Activated CD4-positive, alpha-beta T cell treated with anti-CD3 and anti-CD28 coated beads, Interleukin-2, amount 50 U/mL, for 24 hours (primary cell): ENCODE measurements around the gene CAPS.

ENCODE experiments used
- DNase-seq, 2 donors: peaks; one replicate each; pipeline ENCODE4 v3.0.0-alpha.2; 2020; ENCODE audit warnings: low read depth in 1 of 2, low spot score in 1 of 2

Gene CAPS

DNA sequence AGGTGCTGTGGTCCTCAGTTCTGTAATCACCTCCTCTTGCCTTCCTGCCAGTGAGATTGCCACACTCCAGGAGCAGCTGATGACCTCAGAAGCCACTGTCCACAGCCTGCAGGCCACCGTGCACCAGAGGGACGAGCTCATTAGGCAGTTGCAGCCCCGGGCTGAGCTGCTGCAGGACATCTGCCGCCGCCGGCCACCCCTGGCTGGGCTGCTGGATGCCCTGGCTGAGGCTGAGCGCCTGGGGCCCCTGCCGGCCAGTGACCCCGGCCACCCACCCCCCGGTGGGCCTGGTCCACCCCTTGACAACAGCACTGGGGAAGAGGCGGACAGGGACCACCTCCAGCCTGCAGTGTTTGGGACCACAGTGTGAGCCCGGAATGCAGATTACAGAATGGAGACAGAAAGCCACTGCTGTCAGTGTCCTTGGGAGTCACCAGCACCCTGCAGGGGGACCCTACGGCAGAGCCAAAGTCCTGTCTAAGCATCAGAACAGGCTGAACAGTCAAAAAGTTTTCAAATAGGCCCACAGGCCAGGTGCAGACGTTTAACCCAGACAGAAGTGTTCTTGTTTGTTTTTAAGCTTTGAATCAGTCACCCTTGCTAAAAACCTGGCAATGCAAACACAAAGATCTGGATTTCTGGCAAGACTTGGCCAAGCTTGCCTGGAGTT, 5.1 kb upstream of the CAPS start:
- no peak for DNase-seq

DNA sequence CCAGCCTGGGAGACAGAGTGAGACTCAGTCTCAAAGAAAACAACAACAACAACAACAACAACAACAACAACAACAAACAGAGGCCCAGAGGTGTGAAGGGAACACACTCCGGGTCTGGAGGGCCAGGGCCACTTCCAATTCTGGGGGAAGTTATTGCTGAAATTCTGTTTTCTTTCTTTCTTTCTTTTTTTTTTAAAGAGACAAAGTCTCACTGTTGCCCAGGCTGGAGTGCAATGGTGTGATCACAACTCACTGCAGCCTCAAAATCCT, 3.5 kb upstream of the CAPS start:
- no peak for DNase-seq

DNA sequence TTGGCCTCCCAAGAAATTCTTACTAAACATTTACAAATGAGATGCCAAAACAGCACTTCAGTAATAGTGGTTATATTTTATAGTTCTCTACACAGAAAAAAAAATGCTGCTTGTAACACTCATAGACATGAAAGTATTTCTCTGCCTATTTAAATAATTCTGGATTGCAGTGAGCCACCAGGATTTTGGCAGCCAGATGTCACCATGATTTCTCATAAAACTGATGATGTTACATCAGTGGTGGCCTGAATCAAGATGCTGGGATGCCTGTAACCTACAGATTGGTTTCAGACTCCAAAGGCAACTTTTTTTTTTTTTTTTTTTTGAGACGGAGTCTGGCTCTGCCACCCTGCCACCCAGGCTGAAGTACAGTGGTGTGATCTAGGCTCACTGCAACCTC, 2.7 kb upstream of the CAPS start:
- DNase-seq, result no peak

DNA sequence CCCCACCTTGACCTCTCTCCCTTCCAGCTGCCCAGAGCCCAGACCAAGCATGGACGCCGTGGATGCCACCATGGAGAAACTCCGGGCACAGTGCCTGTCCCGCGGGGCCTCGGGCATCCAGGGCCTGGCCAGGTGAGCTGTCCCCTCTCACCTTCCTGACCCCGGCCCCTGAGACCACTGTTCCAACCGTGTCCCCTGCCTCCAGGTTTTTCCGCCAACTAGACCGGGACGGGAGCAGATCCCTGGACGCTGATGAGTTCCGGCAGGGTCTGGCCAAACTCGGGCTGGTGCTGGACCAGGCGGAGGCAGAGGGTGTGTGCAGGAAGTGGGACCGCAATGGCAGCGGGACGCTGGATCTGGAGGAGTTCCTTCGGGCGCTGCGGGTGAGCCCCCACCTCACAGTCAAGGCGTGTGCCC, 312 bp downstream of the CAPS start:
- DNase-seq, result no peak

DNA sequence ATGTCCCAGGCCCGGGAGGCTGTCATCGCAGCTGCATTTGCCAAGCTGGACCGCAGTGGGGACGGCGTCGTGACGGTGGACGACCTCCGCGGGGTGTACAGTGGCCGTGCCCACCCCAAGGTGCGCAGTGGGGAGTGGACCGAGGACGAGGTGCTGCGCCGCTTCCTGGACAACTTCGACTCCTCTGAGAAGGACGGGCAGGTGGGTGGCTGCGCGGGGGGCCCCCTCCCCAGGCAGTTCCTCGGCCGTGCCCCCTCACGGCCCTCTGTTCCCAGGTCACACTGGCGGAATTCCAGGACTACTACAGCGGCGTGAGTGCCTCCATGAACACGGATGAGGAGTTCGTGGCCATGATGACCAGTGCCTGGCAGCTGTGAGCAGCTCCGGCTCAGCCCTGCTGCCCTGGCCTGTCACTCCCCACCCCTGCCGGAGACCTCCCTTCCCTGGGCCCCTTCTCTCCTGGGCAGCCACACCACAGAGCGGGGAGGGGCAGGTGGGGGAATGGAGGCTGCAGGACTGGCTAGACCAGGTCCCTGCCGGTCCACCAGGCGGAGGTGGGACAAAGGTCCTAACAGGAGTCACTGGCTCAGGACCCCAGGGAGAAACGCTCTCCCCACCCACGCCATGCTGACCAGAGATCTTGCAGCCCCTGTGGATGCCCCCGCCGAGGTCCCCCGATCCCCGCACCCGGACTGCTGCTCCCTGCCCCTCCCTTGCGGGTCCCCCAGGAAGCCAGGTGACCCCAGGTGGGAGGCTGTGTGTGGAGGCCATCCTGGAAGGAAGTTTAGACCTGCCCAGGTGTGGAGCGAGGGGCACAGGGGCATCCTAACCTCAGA, 1.1 kb downstream of the CAPS start:
- DNase-seq, result no peak

DNA sequence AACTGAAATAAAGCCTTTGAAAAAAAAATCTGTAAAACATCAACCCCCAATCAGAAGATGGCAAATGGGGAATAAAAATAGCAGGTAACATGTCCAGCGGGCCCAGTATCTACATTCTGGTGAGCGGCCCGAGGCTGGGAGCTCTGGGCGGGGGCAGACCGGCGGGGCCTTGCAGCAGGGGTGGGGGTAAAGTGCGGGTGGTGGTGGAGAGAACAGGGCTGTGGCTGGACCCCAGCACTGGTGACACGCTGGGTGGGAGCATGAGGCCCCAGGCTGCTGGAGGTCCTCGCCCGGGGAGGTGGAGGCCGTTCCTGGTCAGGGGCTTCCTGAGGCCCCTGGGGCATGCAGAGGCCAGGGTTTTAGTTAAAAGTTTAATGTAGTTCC, 1.7 kb downstream of the CAPS start:
- DNase-seq, result no peak

DNA sequence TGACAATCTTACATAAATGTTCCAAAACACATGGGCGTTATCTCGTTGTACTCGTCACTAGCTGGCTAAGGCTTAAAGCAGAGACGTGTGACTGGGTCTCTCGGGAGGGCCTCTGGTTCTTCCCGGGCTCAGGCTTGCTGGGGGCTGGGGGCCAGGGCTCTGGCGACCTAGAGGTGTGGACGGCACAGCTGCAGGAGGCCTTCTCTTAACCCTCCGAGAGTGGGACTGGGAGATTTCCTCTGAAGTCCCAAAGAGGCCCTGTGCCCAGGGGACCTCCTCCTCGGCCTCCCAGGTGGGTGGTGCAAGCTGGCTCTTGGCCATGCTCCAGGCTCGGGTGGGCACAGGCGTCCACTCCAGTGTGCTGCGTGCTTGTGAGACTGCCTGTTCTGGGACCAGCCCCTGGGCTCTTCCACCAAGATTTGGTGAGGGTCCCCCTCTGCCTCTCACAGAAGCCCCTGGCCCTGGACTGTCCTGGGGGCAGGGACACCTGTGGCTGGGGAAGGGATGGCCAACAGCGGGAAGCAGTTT, 2.2 kb downstream of the CAPS start:
- no peak for DNase-seq

DNA sequence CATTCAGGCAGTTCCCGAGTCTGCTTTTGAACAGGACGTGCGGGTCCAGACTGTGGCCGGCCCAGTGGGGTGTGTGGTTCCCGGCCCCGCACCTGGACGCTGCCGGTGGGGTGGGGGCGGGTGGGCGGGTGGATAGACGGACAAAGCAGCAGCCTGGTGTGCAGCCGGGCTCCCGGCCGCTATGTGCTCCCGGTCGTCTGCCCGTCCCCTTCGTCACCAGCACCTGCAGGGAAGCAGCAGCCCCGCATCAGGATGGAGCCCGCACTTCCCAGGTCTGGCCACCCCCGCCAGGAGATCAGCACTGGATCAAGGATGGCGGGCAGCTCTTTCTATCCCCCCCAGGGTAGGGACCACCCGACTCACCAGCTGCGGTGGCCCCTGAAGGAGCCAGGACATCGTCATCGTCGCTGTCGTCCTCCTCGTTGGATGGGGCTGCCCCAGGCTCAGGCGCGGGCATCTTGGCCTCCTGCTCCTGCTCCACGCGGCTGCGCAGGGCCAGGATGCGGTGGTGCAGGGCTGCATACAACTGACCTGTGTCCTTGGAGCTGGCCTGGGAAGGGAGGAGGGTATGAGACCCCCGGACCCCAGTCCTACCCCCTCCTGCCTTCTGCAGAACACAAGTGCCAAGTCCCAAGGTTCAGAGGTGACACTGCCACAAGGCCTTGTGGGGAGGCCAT, 3.5 kb downstream of the CAPS start:
- no peak for DNase-seq

DNA sequence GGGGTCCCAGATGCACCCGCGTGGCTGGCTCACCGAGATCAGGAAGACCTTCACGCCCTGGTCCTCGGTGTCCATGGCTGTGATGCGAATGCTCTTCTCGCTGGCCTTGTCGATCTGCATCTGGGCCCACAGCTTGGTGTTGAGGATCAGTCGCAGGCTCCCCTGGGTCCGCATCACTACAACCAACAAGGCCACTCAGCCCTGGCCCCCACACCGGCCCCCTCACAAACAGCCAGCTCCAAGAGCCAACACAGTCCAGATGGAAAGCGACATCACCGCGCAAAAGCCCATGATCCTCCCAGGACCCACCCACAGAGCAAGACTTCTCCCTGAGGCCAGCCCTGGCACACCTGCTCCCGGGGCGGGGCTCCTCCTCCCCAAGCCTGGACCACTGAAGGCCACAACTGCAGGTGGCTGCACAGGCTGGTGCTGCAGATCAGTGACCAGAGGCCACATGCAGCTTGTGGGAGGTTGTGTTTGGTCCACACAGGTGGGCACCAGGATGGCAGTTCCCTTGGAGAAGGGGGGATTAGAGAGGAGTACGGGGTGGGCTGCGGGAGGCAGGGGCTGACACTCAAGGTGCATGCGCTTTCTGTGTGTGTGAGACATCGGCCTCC, 4.5 kb downstream of the CAPS start:
- DNase-seq, result no peak

DNA sequence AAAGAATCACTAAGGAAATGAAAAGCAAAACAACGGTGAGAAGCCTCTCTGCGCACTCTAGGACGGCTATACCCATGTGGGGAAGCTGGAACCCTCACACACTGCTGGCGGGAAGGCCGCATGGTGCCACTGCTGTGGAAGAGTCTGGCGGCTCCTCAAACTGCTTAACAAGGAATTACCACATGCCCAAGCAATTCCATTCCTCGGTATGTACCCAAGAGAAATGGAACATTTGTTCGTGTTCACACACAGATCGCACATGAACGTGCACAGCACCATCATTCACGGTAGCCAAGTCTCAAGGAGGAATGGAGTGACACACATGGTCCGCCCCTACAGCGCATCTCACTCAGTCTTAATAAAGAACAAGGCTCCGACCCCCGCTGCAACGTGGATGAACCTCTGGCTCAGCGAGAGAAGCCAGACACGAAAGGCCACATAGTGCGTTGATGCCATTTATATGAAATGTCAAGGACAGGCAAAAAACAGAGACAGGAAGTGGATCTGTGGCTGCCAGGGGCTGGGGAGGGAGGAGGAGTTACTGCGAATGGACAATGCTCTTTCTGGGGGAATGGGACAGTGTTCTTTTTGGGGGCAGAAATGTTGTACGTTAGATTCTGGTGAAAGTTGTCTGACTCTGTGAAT, 7.6 kb downstream of the CAPS start:
- DNase-seq, result no peak

DNA sequence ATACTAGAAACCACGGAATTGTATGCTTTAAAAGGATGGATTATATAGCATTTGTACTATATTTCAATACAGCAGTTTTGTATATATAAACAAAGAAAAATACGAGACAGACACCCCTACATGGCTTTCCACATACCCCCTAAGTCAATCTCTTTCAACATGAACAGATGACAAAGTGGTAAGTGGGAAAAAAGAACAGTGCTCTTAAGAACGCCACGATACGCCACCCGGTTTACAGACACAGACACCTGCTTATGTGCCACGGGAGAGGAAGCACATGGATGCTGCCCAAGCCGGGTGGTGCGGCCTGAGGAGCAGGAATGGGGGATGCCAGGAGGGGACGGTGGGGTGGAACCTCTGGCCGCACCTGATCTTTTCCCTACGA, 8.1 kb downstream of the CAPS start:
- no peak for DNase-seq

DNA sequence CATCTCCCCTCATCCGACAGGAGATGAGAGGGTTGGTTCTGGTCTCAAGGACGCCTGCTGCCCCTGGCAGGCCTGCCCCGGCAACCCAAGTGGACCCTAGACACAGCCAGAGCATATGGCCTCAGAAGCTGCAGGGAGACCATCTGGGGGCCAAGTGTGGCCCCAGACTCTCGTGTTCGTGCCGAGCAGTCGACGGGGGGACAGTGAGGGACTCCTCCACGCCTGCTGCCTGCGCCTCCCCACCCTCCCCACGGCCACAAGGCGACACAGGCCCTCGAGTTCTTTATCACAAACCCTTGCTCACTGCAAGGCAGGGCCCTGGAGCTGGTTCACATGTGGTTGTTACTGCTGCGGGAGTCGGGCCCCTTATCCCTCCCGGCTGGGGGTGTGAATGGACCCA, 9.3 kb downstream of the CAPS start:
- DNase-seq, result no peak

DNA sequence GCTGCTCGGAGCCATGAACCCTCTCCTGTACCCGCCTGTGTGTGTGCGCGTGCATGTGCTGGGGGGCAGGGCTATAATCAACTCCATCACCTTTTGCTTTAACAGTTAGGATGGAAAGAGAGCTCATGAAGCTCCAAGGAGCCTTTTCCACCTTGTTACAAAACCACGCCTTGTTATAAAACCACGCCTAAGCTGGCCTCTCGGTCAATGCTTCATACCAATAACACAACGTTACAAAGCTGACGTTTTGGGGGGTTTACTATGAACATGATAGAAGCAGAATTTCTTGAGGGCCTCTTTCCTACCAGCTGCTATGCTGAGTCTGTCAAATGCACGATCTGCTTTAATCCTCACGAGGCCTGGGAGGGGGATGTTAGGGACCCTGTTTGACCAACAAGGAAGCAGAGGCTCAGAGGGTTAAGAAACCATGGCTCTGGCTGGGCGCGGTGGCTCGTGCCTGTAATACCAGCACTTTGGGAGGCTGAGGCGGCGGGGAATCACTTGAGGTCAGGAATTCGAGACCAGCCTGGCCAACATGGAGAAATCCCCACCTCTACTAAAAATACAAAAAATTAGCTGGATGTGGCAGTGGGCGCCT, 11.9 kb downstream of the CAPS start:
- no peak for DNase-seq

DNA sequence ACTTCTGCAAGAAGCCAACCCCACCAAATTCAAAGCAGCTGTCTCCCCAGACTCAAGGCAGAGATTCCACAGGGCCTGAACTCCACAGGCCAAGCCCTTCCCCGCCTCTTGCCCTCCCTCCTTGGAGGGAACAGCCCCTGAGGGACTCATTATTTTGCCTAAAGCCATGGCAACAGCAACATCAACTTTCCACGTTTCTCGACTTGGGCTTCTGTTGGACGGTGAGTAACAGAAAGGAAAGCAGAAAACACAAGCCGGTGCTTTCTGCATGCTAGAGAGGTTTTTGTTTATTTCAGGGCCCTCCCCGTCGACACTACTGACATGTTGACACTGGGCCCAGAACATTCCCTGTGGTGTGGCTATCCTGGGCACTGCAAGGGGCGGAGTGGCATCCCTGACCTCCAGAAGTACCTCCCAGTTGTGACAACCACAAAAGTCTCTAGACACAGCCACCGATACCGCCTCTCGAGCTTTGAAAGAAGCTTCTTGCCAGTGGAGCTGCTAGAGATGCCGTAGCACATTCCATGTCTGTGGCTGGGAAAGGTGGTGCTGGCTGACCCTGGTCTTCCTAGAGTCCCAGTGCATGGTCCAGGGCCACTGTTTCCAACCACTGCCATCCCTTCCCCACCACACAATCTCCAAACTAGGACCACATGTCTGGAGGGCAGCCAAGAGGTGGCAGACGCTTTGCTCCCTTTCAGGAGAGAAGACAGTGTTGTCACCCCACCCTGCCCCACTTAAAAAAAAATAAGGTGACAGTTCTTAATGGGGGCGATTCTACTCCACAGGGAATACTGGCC, 12.8 kb downstream of the CAPS start:
- DNase-seq, result no peak

DNA sequence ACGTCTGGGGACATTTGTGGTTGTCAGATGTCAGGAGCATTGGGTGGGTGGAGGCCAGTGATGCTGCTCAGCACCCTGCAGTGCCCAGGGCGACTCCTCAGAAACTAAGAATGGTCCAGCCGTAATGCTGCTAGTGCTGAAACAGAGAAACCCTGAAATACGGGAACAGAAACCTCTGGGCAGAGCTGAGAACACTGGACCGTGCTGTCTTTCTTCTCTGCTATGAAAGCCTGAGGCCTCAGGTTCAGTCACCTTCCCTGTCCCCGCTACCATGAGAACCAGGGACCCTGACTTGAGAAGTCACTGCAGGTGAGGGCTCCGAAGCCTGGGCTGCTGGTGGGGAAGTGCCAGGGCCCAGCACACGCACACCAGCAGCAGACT, 13.4 kb downstream of the CAPS start:
- DNase-seq, result no peak

DNA sequence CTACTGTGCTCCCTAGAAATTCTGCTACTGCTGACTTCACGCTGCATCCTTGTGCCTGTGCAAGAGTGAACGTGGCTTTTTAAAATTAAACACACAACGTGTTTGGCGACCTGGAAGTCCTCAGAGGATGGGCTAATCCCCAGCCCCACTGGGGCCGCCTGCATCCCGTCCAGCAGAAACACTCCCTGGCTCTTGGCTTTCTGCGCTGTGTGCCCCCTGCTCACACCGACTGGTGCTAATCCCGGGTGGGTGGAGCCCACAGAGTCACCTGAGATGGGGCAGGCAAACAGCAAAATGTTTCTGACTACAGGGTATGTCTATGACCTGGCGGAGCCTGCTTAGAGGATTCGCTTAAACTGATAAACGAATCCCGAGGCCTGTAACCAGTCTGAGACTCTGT, 15.1 kb downstream of the CAPS start:
- no peak for DNase-seq

DNA sequence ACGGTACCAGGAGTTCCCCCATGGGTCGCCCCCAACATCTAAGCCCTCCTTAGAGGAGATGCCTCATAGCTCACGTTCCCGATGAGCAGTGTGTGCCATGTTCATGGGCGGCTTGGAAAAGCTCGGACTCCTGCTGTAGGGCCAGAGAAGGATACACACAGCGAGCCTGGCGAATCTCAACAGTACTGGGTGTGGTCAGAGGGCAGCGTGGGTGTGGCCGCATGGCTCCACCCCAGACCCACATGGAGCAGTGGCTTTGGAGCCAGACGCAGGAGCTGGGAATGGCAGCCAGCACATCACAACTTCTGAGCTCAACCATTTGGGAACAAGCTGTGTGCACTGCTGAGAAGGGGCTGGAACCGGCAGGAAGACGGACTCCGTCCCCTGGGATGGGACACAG, 15.6 kb downstream of the CAPS start:
- DNase-seq, result no peak

DNA sequence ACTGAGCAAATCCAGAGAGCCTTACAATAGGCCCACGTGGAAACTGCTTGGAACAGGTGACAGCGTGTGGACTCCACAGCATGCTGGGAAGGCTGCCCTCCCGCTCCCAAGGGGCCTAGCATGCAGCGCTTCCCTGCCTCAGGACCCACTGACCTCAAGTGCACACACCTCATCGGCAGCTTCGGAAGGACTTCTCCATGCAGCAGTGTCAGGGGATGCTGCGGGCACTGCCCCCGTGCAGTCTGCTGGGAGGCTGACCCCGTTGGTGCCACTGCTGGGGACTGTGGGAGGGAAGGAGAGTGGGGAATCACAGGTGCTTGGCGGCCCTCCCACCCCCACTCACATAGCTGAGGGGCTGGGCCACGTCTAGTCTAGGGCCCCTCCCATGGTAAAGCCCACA, 17.2 kb downstream of the CAPS start:
- no peak for DNase-seq

DNA sequence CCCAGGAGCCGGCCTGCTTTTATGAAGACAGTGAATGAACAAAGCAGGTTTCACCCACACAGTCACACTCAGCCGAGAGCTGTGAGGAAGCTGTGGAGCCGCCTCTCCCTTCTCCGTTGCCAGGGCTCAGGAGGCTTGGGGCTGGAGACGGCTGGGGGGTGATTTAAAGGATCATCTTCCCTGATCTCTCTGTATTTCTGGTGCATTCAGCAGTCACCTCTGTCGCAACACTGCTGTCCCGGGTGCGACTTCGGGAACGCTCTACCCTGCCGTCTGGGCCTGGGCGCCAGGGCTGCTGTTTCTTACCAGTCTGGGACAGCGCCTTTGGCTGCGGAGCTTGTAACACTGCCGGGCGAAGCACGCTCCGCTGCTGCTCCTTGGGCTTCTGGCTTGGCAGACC, 18.1 kb downstream of the CAPS start:
- DNase-seq, result no peak

DNA sequence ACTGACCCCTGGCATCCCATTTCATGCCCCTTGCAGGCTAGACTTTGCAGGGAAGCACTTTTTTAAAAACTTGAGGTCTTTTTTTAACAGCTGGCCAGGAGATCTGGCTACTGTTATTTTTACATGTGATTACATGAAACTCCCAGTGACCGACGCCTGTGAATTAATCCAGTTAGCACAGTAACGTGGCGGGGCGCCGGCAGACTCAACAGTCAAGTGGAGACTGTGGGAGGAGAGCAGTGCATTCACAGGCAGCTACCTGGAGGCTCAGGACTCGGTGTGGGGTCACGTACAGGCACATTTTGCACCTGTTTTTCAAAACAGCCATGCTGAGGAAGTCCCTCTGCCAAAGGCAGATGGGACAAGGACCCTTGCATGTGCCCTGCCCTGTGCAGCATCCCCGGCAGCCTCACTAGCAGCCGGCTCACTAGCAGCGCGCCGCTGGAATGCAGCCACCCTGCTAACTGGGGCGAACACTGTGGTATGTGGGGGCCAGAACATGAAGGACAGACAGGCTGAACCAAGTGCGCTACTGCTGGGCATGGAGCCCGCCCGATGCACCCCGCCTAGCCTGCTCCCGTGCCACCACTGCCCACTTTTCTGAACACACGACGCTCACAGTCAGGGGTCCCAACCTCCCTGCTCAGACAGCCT, 18.7 kb downstream of the CAPS start:
- no peak for DNase-seq
